HepG2 (cell line): ENCODE measurements around the gene SLC30A4.

ENCODE experiments used
- HMGA1 ChIP-seq: sonication (generic); formaldehyde crosslinking; conservative IDR thresholded peaks from 2 replicates; pipeline ENCODE4 v1.4.0; 2020; ENCODE audit warnings: missing genetic modification reagents
- JUND ChIP-seq: sonication (generic); formaldehyde crosslinking; IDR thresholded peaks from 2 replicates; pipeline ENCODE4 v1.8.0; 2022; ENCODE audit warnings: mild to moderate bottlenecking, missing genetic modification reagents
- POLR2A ChIP-seq, 2 experiments: IDR thresholded peaks; 2 replicates each; pipeline ENCODE4 v1.6.1; 2011; ENCODE audit warnings: low read depth in 2 of 2, low read length in 2 of 2, mild to moderate bottlenecking in 1 of 2, moderate library complexity in 1 of 2; ENCODE audit not compliant: insufficient read depth in 1 of 2
- SUZ12 ChIP-seq: fragments of 150-350 bp; IDR thresholded peaks from 2 replicates; pipeline ENCODE4 v1.6.1; 2014; ENCODE audit warnings: low read depth, low read length
- TF ChIP-seq, protein P1 (sequence below): sonication (generic); formaldehyde crosslinking; IDR thresholded peaks from 2 replicates; pipeline ENCODE4 v1.5.0; 2020; ENCODE audit warnings: mild to moderate bottlenecking, missing genetic modification reagents, moderate library complexity

- TF ChIP-seq POLR2A (IDR thresholded peaks at IDR 0.05; ENCODE audit: insufficient read depth in 1 of 2, low read depth in 2 of 2, low read length in 2 of 2) (no peak), HMGA1 (CRISPR knock-in tag) (no peak), SUZ12 (no peak), JUND (CRISPR knock-in tag) (no peak)
- TF ChIP-seq, protein P1, sequence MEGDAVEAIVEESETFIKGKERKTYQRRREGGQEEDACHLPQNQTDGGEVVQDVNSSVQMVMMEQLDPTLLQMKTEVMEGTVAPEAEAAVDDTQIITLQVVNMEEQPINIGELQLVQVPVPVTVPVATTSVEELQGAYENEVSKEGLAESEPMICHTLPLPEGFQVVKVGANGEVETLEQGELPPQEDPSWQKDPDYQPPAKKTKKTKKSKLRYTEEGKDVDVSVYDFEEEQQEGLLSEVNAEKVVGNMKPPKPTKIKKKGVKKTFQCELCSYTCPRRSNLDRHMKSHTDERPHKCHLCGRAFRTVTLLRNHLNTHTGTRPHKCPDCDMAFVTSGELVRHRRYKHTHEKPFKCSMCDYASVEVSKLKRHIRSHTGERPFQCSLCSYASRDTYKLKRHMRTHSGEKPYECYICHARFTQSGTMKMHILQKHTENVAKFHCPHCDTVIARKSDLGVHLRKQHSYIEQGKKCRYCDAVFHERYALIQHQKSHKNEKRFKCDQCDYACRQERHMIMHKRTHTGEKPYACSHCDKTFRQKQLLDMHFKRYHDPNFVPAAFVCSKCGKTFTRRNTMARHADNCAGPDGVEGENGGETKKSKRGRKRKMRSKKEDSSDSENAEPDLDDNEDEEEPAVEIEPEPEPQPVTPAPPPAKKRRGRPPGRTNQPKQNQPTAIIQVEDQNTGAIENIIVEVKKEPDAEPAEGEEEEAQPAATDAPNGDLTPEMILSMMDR (CRISPR knock-in tag), result peak; percentile 76
These were observed 63.7 kb downstream of the SLC30A4 start for GRCh38 chr15:45458746-45459403.
